Measurements from ENCODE around the gene TIMM17A. TPM values are rescaled to one million over a fixed set of nuclear protein-coding genes. Genes with fewer than 3 reads are reported as not detected.

Gene TIMM17A
- total and polyA plus RNA-seq, 2 donors from 2014 or later, result 40.8 to 73.2 TPM

GRCh38 chr1:202007304-202007703 is 52.0 kb downstream of the TIMM17A start:
- FAIRE-seq (no peak), DNase-seq (no peak)
- Histone ChIP-seq H3K27ac (ENCODE audit: low read depth in 2 of 2, low read length in 2 of 2) (peak overlapping the region in 1 of 2 donors; percentile 1), H3K9ac (ENCODE audit: low read length in 3 of 3) (peak overlapping the region in 1 of 3 donors; percentile 4), H3K9me3 (ENCODE audit: control insufficient read depth in 2 of 3, insufficient read depth in 1 of 3, low read length in 3 of 3) (no peaks in the 10 kb centered on the region), H3K27me3 (ENCODE audit: control insufficient read depth, insufficient read depth, low read length) (no peaks in the 10 kb centered on the region), H3K4me1 (ENCODE audit: control insufficient read depth in 2 of 3, insufficient read depth in 2 of 3, low read depth in 1 of 3, low read length in 3 of 3) (peaks cover 5 to 11% (median 6%) of the 10 kb centered on the region in 3 donors), H3K4me3 (ENCODE audit: low read length in 3 of 3) (no peak overlapping the region), H3K36me3 (ENCODE audit: control insufficient read depth in 2 of 3, insufficient read depth in 3 of 3, low read length in 3 of 3) (peaks cover 2 to 26% (median 22%) of the 10 kb centered on the region in 3 donors)
- no peak for TF ChIP-seq CTCF (IDR thresholded peaks at IDR 0.05; ENCODE audit: borderline replicate concordance, extremely low read depth, insufficient read depth)
- intact Hi-C loops (cut with DNase I), result no loop called here

GRCh38 chr1:202007805-202008489 is 52.6 kb downstream of the TIMM17A start:
- TF ChIP-seq CTCF (IDR thresholded peaks at IDR 0.05; ENCODE audit: borderline replicate concordance, extremely low read depth, insufficient read depth), result no peak
- H3K9me3 ChIP-seq (ENCODE audit: control insufficient read depth in 2 of 3, insufficient read depth in 1 of 3, low read length in 3 of 3), result no peaks in the 10 kb centered on the region
- DNase-seq, result peak; percentile 78 to 93 (median 83)
- peaks cover 5 to 11% (median 6%) of the 10 kb centered on the region in 3 donors for H3K4me1 ChIP-seq (ENCODE audit: control insufficient read depth in 2 of 3, insufficient read depth in 2 of 3, low read depth in 1 of 3, low read length in 3 of 3)
- no peaks in the 10 kb centered on the region for H3K27me3 ChIP-seq (ENCODE audit: control insufficient read depth, insufficient read depth, low read length)
- no peak for FAIRE-seq
- H3K4me3 ChIP-seq (ENCODE audit: low read length in 3 of 3), result no peak overlapping the region
- peak overlapping the region in 1 of 3 donors; percentile 4 for H3K9ac ChIP-seq (ENCODE audit: low read length in 3 of 3)
- H3K27ac ChIP-seq (ENCODE audit: low read depth in 2 of 2, low read length in 2 of 2), result peak overlapping the region in 1 of 2 donors; percentile 1
- peaks cover 0 to 26% (median 20%) of the 10 kb centered on the region in 3 donors for H3K36me3 ChIP-seq (ENCODE audit: control insufficient read depth in 2 of 3, insufficient read depth in 3 of 3, low read length in 3 of 3)
- intact Hi-C loops (cut with DNase I), result no loop called here

DNA sequence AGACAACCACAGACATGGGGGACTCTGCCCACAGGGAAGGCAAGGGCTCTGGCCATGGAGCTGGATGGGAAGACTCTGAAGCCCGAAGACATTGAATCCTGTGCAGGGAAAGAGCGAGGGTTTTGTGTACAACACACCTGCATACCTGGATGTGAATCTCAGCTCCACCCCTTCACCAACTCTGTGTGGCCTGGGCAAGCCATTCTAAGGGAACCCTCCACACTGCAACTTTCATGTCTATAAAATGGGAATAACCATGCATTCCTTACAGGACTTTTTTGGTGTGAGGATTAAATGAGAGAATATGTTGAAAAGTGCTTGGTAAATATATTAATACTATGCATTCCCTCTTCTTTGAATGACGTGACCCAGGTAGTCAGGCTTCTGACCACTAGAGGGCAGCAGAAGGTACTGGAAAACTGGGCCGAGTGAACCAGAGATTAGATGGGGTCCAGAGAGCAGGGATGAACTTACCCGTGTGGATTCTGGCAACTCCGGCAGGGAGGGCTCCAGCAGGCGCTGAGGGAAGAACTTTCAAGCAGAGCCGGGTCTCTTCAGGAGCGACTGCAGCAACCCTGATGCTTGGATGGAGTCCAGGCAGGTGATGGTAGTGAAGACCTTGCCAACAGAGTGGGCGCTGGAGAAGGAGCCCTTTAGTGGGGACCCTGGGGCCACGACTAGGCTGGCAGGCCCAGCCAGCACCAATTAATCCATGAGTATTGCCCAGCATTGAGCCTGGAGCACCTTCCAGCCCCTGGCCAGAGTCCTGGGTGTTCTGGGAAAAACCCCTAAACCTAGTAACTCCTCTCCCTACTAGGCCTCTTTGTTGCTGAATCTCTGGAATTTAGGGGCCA is 54.2 kb downstream of the TIMM17A start:
- DNase-seq (peak; percentile 87 to 95 (median 90)), FAIRE-seq (no peak)
- peak overlapping the region; percentile 86 to 88 for H3K27ac ChIP-seq (ENCODE audit: low read depth in 2 of 2, low read length in 2 of 2)
- no peaks in the 10 kb centered on the region for H3K9me3 ChIP-seq (ENCODE audit: control insufficient read depth in 2 of 3, insufficient read depth in 1 of 3, low read length in 3 of 3)
- peak overlapping the region in 1 of 3 donors; percentile 16 for H3K4me3 ChIP-seq (ENCODE audit: low read length in 3 of 3)
- H3K36me3 ChIP-seq (ENCODE audit: control insufficient read depth in 2 of 3, insufficient read depth in 3 of 3, low read length in 3 of 3), result peaks cover 0 to 20% (median 12%) of the 10 kb centered on the region in 3 donors
- no peaks in the 10 kb centered on the region for H3K27me3 ChIP-seq (ENCODE audit: control insufficient read depth, insufficient read depth, low read length)
- peaks cover 5 to 11% (median 6%) of the 10 kb centered on the region in 3 donors for H3K4me1 ChIP-seq (ENCODE audit: control insufficient read depth in 2 of 3, insufficient read depth in 2 of 3, low read depth in 1 of 3, low read length in 3 of 3)
- peak overlapping the region in 1 of 3 donors; percentile 48 for H3K9ac ChIP-seq (ENCODE audit: low read length in 3 of 3)
- intact Hi-C loops (cut with DNase I), result loop anchor here (5.0 kb wide), 1 partner anchor 103 kb away; no protein-coding TSS in a partner anchor
- peak; percentile 90 for TF ChIP-seq CTCF (IDR thresholded peaks at IDR 0.05; ENCODE audit: borderline replicate concordance, extremely low read depth, insufficient read depth)

Data from kidney (tissue), 14 donors.